Measurements from ENCODE around the gene ZNF217.
"Not testable (repeated sequence)": the region's sequence is repeated elsewhere in the genome, so short reads cannot be mapped to it uniquely, and the experiment has no call there.

Gene ZNF217

DNA sequence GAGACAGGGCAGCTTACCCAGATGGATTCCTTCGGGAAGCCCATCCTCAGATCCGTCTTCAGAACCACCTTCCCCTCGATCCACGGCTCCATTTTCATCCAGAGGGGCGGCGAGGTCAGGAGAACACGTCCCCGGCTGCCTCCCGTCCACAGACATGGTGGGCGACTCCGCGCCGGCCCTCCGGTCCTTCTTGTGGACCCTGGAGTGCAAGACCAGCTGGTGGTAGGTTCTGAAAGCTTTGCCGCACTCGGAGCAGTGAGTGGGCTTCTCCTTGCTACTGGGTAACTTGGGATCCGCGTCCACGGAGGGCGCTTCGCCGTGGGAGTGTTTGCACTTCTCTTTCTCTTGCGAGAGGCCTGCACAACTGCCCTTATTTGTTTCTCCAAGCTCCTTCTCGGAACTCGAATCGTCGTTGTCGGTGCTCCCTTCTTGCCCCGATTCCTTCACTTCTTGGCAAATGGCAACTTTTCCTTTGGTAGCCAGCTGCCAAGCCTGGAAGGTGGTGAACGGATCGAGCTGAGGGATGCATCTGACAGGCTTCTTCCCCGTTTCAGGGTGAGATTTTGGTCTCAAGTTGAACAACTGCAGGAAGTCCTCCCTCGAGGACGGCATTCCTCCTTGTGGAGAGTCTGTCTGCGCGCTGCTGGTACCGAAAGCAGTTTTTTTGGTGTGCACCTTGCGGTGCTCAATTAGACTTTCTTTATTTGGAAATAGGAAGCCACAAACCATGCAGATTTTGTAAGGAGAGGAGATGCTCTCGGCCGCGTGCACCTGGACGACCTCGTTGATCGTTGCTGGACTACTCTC, 12.0 kb downstream of the ZNF217 start:
- DNase-seq: peak; percentile 40 to 41

DNA sequence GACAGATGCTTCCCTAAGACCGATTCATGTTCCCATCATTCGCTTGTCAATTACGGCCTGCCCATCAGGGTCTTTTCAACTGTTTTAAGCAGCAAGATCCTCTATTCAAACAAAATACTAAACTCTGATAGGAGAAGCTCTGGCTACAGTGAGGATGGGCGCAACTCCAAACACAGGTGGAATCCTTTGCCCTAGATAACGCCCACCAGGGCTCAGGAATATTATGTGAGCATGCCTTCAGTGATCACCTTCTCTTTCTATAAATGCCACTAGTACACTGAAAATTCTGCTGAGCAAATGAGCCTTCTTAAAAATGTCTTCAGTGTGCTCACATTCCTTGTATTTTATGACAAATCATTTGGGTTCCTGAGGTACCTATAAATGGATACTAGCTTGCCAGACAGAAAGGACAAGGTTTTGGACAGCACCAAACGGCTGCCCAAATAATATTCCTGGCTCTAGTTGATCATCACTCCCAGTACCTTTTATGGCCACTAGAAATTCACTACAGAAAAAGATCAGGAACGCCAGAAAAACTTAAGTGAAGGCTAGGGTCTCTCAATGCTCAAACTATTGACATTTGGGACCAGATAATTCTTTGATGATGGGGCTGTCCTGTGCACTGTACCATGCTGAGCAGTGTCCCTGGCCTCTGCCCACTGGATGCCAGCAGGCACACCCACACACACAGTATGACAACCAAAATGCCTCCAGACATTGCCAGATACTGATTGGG, 13.1 kb downstream of the ZNF217 start:
- DNase-seq: no peak

GRCh38 chr20:53579581-53580375, 13.9 kb downstream of the ZNF217 start:
- peak in 1 of 2 donors; percentile 25 for DNase-seq

DNA sequence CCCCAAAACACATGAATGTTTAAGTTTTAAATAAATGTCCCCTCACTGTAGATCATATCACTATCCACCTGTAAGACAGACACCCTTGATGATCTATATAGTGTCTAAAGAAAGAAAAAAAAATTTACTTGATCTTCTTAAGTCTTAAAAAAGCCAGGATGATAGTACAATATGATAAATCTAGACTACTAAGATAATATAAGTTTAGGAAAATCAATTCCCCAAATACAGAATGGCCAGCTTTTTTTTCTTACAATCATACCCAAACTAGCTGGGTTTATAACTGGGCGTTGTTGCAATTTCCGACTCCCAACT, 14.4 kb downstream of the ZNF217 start:
- DNase-seq: no peak

GRCh38 chr20:53578492-53579222, 15.0 kb downstream of the ZNF217 start:
- DNase-seq: peak; percentile 31 to 71

DNA sequence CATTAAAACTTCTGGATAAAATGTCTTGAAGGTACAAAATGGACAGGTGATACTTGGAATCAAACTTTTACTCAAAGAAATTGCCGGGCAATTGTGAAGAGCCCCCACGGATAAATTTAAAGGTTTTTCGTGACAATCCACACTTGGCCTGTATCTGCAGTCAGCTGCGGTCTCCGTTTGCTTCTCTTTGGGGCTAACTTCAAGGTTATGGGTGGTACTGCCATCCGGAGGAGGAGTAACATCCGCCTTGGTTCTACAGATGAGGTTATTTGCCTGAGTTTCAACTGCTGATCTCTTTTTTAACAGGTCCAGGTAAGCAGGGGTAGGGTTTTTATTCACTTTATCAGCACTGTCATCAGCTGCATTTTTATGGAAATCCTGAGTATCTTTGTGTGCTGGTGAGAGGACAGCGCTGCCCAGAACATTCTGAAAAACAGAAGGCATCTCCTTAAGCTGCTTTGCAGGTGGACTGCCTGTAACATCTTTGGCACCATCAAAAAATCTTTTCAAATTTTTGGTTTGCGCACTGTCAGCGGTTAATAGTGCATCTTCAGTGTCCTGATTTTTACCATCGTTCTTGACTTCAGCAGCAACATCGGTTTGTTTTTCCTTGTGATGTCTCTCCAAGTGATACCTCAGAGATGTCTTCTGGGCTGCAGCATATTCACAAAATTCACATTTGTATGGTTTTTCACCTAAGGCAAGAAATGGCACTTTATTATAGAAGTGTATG, 16.9 kb downstream of the ZNF217 start:
- DNase-seq: no peak

DNA sequence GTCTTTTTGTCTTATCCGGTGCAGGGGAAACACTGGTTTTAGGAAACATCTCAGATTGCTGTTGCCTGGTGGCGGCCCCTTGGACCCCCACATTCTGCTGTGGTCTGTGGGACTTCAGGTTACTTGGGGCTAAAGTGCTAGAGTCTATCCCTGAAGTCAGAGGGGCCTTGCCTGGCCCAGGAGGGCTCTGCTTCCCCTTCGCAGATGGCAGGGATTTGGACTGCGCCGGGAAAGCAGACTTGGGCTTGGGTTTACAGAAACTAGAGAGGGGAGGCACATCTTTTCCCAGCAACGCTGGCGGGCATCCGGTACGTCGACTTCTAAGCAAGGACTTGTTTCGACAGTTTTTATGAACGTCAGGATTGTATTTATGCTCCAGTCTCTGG, 17.5 kb downstream of the ZNF217 start:
- DNase-seq: no peak

GRCh38 chr20:53575481-53576194, 18.0 kb downstream of the ZNF217 start:
- DNase-seq: no peak

GRCh38 chr20:53574819-53575218, 18.8 kb downstream of the ZNF217 start:
- DNase-seq: no peak

GRCh38 chr20:53574259-53574789, 19.3 kb downstream of the ZNF217 start:
- no peak for DNase-seq

- DNase-seq: no peak
Observed at GRCh38 chr20:53571555-53572286, 21.9 kb downstream of the ZNF217 start.

DNA sequence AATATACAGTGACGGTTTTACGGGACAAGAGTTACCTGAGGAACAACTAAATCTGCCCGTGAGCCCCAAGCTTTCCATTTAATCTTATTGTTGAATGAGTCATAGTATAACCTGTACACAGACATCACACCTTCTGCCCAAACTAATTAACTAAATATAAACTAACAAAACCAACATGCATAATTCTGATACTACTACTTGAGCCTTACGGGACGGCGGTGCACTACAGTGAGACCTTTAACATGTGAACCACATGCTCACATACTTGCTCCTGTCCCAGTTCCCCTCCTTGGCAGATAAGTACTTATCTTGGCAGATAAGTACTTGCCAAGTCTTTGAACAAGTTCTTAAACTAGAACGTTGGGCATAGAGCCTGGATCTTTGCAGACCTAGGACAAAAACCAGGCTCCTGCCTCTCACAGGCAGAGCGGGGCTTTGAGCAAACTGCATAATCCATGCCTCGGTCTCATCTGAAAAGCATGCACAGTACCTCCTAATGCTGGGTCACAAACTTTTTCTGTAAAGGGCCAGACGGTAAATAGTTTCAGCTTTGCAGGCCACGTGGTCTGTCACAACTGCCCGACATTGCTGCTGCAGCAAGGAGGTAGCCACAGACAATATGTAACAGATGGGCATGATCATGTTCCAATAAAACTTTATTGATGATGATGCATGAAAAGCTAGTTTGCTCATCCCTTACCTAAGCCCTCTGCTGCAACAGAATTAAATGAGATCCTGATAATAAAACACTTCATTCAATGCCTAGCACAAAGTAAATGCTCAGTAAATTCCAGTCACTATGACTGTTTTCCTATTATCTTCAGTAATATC, 23.0 kb downstream of the ZNF217 start:
- DNase-seq: no peak

DNA sequence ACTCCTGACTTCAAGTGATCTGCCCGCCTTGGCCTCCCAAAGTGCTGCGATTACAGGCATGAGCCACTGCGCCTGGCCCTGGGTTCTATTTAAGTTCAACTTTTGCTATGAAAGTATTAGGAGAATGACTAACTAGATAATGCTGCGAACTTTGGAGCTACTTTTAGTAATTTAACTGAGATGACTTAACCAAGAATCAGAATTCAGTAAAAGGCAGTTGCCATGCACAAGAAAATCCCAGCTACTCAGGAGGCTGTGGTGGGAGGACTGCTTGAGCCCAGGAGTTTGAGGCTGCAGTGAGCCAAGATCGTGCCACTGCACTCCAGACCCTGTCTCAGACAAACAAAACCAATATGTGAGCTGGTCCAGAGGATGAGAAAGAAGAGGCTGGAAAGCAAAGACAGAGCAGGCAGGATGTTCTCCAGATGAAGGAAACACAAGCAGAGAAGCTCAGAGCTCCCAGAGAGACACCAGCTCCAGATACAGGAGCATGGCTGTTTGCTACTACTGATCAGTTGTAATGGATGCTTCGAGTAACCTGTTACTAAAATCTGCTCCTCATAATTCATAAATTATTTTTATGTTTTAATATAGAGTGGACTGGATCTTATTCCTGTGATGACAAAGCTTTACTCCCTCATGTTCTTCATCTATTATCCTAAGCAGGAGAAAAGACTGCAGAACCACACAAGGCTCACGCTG, 23.9 kb downstream of the ZNF217 start:
- DNase-seq: no peak

DNA sequence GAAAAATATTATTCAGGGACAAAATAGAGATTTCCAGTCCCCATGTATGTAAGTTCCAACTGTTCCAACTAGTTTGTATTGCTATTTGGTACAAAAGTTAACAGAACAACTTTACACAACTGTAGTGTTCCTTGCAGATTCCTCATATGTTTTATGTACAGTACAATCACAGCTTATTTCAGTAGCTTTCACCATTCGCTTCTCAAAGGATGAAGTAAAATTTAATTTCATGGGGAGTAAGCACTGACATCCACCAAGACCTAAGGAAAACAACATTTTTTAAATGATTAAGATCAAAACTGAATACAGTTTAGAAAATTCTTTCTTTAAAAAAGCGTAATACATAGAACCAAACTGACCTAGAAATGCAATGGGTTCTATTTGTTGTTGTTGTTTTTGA, 24.6 kb downstream of the ZNF217 start:
- no peak for DNase-seq

DNA sequence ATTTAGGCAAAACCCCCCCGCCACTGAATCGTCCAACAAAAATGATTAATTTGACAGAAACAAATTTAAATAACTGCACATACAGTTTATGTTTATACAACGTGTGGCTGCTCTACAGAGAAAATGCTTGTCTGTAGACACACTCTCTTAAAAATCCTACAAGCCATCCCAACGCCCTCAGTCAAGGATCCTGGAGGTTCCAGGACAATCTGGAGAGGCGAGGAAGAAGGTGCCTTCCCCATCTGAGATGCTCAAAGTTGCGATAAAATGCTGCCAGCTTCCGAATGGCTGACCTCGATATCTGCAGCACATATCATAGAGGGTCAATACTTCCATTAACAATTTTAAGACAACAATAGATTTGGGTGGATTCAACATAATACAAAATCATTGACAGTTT, 25.3 kb downstream of the ZNF217 start:
- DNase-seq: no peak

DNA sequence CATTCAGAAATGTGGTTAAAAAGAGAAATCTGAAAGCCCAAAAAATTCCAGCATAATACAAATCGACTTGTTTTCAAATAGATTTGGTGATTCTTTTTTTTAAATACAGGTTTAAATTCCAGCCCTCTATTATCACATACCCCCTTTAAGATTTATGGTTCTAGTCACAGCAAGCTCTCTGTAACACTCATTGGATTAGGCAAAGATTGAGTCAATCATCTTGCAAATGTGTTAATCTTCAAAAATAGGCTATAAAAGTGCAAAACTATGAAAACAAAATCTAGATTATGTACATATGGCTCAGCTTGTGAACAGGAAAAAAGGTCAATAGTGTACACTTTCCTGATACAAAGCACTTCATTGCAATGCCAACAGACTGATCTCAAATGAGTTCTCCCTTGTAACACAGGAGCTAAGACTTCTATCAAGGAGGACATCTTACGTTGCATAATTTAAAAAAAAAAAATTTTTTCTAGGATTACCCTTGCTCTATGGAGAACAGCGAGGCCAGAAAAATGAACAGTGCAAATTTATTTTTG, 26.2 kb downstream of the ZNF217 start:
- DNase-seq: no peak

DNA sequence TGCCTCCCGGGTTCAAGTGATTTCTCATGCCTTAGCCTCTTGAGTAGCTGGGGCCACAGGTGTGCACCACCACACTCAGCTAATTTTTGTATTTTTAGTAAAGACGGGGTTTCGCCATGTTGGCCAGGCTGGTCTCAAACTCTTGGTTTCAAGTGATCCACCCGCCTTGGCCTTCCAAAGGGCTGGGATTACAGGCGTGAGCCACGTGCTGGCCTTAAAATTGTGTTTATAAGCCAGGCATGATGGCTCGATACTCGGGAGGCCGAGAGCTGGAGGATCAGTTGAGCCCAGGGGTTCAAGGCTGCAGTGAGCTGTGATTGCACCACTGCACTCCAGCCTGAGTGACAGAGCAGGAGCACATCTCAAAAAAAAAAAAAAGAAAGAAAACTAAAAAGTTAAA, 27.0 kb downstream of the ZNF217 start:
- not testable (repeated sequence) for DNase-seq

- DNase-seq: no peak
Observed at GRCh38 chr20:53565254-53565653, 28.4 kb downstream of the ZNF217 start.
